Fibroblast of lung (primary cell): ENCODE measurements around the gene AKNAD1. TPM values are rescaled to one million over a fixed set of nuclear protein-coding genes. Genes with fewer than 3 reads are reported as not detected.

Experiments
- DNase-seq, 2 donors: peaks; one replicate each; pipeline versions ENCODE4 v3.0.0 to v3.0.0-alpha.2; 2010; ENCODE audit warnings: low read depth in 2 of 2
- H2AFZ ChIP-seq: 2 replicates; pipeline ENCODE4 v1.5.1; 2012; ENCODE audit warnings: low read length, control low read depth, inconsistent platforms
- H3K27ac ChIP-seq: 2 replicates; pipeline ENCODE4 v1.5.1; 2011; ENCODE audit warnings: low read length, control low read depth; ENCODE audit not compliant: insufficient read depth
- H3K27me3 ChIP-seq: 2 replicates; pipeline ENCODE4 v1.5.1; 2011; ENCODE audit warnings: mild to moderate bottlenecking, low read length; ENCODE audit not compliant: control insufficient read depth, insufficient read depth
- H3K36me3 ChIP-seq: 2 replicates; pipeline ENCODE4 v1.5.1; 2011; ENCODE audit warnings: low read length; ENCODE audit not compliant: control insufficient read depth, insufficient read depth
- H3K4me1 ChIP-seq: 2 replicates; pipeline ENCODE4 v1.5.1; 2011; ENCODE audit warnings: low read length; ENCODE audit not compliant: control insufficient read depth, insufficient read depth; ENCODE audit errors: extremely low read depth
- H3K4me2 ChIP-seq: 2 replicates; pipeline ENCODE4 v1.5.1; 2011; ENCODE audit warnings: low read length, control low read depth; ENCODE audit not compliant: insufficient read depth; ENCODE audit errors: extremely low read depth
- H3K4me3 ChIP-seq, 4 experiments: fragments of 200-600 bp in 1 of 4; sonication (generic) in 1 of 4; replicated peaks in 1 of 4; 2 replicates each; pipeline ENCODE4 v1.5.1; 2011 to 2016; ENCODE audit warnings: low read length in 4 of 4, low read depth in 3 of 4, mild to moderate bottlenecking in 3 of 4, control low read depth in 2 of 4, inconsistent platforms in 1 of 4, mixed read lengths in 1 of 4; ENCODE audit not compliant: insufficient read depth in 1 of 4; ENCODE audit errors: control extremely low read depth in 1 of 4
- H3K79me2 ChIP-seq: 2 replicates; pipeline ENCODE4 v1.5.1; 2012; ENCODE audit warnings: mild to moderate bottlenecking, low read length, inconsistent platforms; ENCODE audit not compliant: control insufficient read depth, insufficient read depth
- H3K9ac ChIP-seq: 2 replicates; pipeline ENCODE4 v1.5.1; 2011; ENCODE audit warnings: mild to moderate bottlenecking, low read length, control low read depth; ENCODE audit not compliant: insufficient read depth
- H3K9me3 ChIP-seq: 2 replicates; pipeline ENCODE4 v1.5.1; 2012; ENCODE audit warnings: low read depth, low read length; ENCODE audit not compliant: control insufficient read depth, insufficient read depth
- H4K20me1 ChIP-seq: 2 replicates; pipeline ENCODE4 v1.5.1; 2011; ENCODE audit warnings: low read length; ENCODE audit not compliant: control insufficient read depth, insufficient read depth; ENCODE audit errors: extremely low read depth
- EZH2 ChIP-seq: IDR thresholded peaks from 2 replicates; pipeline ENCODE4 v1.5.1; 2012; ENCODE audit warnings: low read length, control low read depth, mild to moderate bottlenecking; ENCODE audit errors: missing control alignments
- polyA plus RNA-seq, 2 donors: library from polyadenylated mRNA; depleted of rRNA in 1 of 2; stranded (reverse) in 1 of 2; unstranded in 1 of 2; fragments of >200 nt; gene quantifications; 2 replicates each; pipeline ENCODE4 v1.2.1, GENCODE V29; 2011 to 2012; ENCODE audit warnings: missing spikeins in 1 of 2
- total RNA-seq: library from RNA; depleted of rRNA; stranded (reverse); fragments of >200 nt; gene quantifications from 2 replicates; pipeline ENCODE4 v1.2.1, GENCODE V29; 2014
- TF ChIP-seq, protein P1 (sequence below), 2 donors: IDR thresholded peaks in 1 of 2; conservative IDR thresholded peaks in 1 of 2; 1 replicate in 1 of 2; 2 replicates in 1 of 2; pipeline ENCODE4 v1.5.1; 2011 to 2012; ENCODE audit warnings: low read length in 2 of 2, control low read depth in 1 of 2, inconsistent platforms in 1 of 2, low read depth in 1 of 2, mild to moderate bottlenecking in 1 of 2

Gene AKNAD1
- total and polyA plus RNA-seq, 2 donors (not counting 1 experiment from before 2014, with no cell fraction given) = 0.17 to 1.2 TPM

GRCh38 chr1:108851567-108851966 lies 5.3 kb downstream of the AKNAD1 start:
- H3K9me3 ChIP-seq = no peaks in the 10 kb centered on the region
- H2AFZ ChIP-seq = no peak overlapping the region
- H3K79me2 ChIP-seq = no peaks in the 10 kb centered on the region
- H3K4me3 ChIP-seq = no peak overlapping the region
- peak in 1 of 2 donors; percentile 10 for DNase-seq
- no peak overlapping the region for H3K27ac ChIP-seq
- H3K27me3 ChIP-seq = no peaks in the 10 kb centered on the region
- TF ChIP-seq, protein P1, sequence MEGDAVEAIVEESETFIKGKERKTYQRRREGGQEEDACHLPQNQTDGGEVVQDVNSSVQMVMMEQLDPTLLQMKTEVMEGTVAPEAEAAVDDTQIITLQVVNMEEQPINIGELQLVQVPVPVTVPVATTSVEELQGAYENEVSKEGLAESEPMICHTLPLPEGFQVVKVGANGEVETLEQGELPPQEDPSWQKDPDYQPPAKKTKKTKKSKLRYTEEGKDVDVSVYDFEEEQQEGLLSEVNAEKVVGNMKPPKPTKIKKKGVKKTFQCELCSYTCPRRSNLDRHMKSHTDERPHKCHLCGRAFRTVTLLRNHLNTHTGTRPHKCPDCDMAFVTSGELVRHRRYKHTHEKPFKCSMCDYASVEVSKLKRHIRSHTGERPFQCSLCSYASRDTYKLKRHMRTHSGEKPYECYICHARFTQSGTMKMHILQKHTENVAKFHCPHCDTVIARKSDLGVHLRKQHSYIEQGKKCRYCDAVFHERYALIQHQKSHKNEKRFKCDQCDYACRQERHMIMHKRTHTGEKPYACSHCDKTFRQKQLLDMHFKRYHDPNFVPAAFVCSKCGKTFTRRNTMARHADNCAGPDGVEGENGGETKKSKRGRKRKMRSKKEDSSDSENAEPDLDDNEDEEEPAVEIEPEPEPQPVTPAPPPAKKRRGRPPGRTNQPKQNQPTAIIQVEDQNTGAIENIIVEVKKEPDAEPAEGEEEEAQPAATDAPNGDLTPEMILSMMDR (conservative IDR thresholded peaks at IDR 0.05 in 1 of 2, IDR thresholded peaks at IDR 0.05 in 1 of 2; ENCODE audit: low read depth in 1 of 2, low read length in 2 of 2) = no peak
- no peak for TF ChIP-seq EZH2
- H4K20me1 ChIP-seq = no peaks in the 10 kb centered on the region
- H3K4me2 ChIP-seq = no peak overlapping the region
- H3K4me1 ChIP-seq = peaks cover 4% of the 10 kb centered on the region
- H3K9ac ChIP-seq = no peak overlapping the region
- no peaks in the 10 kb centered on the region for H3K36me3 ChIP-seq

- no peak overlapping the region for H2AFZ ChIP-seq
- H3K4me2 ChIP-seq = no peak overlapping the region
- no peak overlapping the region for H3K27ac ChIP-seq
- H3K9me3 ChIP-seq = no peaks in the 10 kb centered on the region
- no peaks in the 10 kb centered on the region for H4K20me1 ChIP-seq
- peaks cover 4% of the 10 kb centered on the region for H3K4me1 ChIP-seq
- no peaks in the 10 kb centered on the region for H3K79me2 ChIP-seq
- no peak overlapping the region for H3K9ac ChIP-seq
- H3K36me3 ChIP-seq = no peaks in the 10 kb centered on the region
- H3K4me3 ChIP-seq = no peak overlapping the region
- no peak for DNase-seq
- TF ChIP-seq EZH2 = no peak
- TF ChIP-seq, protein P1 (conservative IDR thresholded peaks at IDR 0.05 in 1 of 2, IDR thresholded peaks at IDR 0.05 in 1 of 2; ENCODE audit: low read depth in 1 of 2, low read length in 2 of 2) = no peak
- H3K27me3 ChIP-seq = no peaks in the 10 kb centered on the region
These were observed 6.0 kb downstream of the AKNAD1 start for GRCh38 chr1:108850929-108851328.

GRCh38 chr1:108848806-108849205 lies 8.1 kb downstream of the AKNAD1 start:
- Histone ChIP-seq H3K9me3 (no peaks in the 10 kb centered on the region), H2AFZ (no peak overlapping the region), H3K4me1 (peaks cover under 1% of the 10 kb centered on the region), H3K9ac (no peak overlapping the region), H3K4me2 (no peak overlapping the region), H3K36me3 (no peaks in the 10 kb centered on the region), H3K27me3 (no peaks in the 10 kb centered on the region), H3K79me2 (no peaks in the 10 kb centered on the region), H4K20me1 (no peaks in the 10 kb centered on the region), H3K4me3 (no peak overlapping the region), H3K27ac (no peak overlapping the region)
- no peak for DNase-seq
- no peak for TF ChIP-seq EZH2
- TF ChIP-seq, protein P1 (conservative IDR thresholded peaks at IDR 0.05 in 1 of 2, IDR thresholded peaks at IDR 0.05 in 1 of 2; ENCODE audit: low read depth in 1 of 2, low read length in 2 of 2) = no peak
